OCI-LY3 (cell line): Measurements from ENCODE around the gene CDH1.

Experiments
- H2AFZ ChIP-seq: fragments of 200-600, 300-600 bp; shearing (Covaris generic); 2 replicates; pipeline ENCODE4 v1.6.0; 2014; ENCODE audit warnings: antibody characterized with exemption, low read depth, low read length
- H3K27ac ChIP-seq: fragments of 200-600, 300-600 bp; sonication (generic); 2 replicates; pipeline ENCODE4 v1.5.1; 2014; ENCODE audit warnings: mild to moderate bottlenecking, low read length, moderate library complexity, mixed read lengths
- H3K27me3 ChIP-seq: fragments of 200-600, 300-600 bp; sonication (generic); 2 replicates; pipeline ENCODE4 v1.6.1; 2014; ENCODE audit warnings: low read depth, low read length, mixed read lengths
- H3K36me3 ChIP-seq: fragments of 200-600, 300-600 bp; sonication (generic); replicated peaks from 2 replicates; pipeline ENCODE3; 2014; ENCODE audit warnings: low read depth, low read length, mixed read lengths
- H3K4me1 ChIP-seq: fragments of 300-600, 200-600 bp; sonication (generic); 2 replicates; pipeline ENCODE4 v1.6.1; 2014; ENCODE audit warnings: low read length, mixed read lengths
- H3K4me2 ChIP-seq: fragments of 200-600, 300-600 bp; sonication (generic); 2 replicates; pipeline ENCODE4 v1.6.1; 2014; ENCODE audit warnings: low read length, mixed read lengths
- H3K4me3 ChIP-seq: fragments of 300-600, 200-600 bp; sonication (generic); 2 replicates; pipeline ENCODE4 v1.5.1; 2014; ENCODE audit warnings: antibody characterized with exemption, mild to moderate bottlenecking, low read length, moderate library complexity
- H3K79me2 ChIP-seq: fragments of 300-600, 200-600 bp; shearing (Covaris generic); 2 replicates; pipeline ENCODE4 v1.6.1; 2014; ENCODE audit warnings: mild to moderate bottlenecking, low read length, mixed read lengths
- H3K9ac ChIP-seq: fragments of 300-600, 200-600 bp; shearing (Covaris generic); 2 replicates; pipeline ENCODE4 v1.6.0; 2014; ENCODE audit warnings: mild to moderate bottlenecking, low read length, moderate library complexity
- H3K9me3 ChIP-seq: fragments of 200-600, 300-600 bp; shearing (Covaris generic); 2 replicates; pipeline ENCODE4 v1.6.1; 2014; ENCODE audit warnings: low read length, mixed read lengths; ENCODE audit not compliant: insufficient read depth
- H4K20me1 ChIP-seq: fragments of 200-600, 300-600 bp; sonication (generic); 2 replicates; pipeline ENCODE4 v1.6.1; 2016; ENCODE audit warnings: low read length, mixed read lengths; ENCODE audit not compliant: insufficient read depth
- CTCF ChIP-seq: fragments of 200-600, 300-600 bp; sonication (generic); IDR thresholded peaks from 2 replicates; pipeline ENCODE4 v1.5.1; 2014; ENCODE audit warnings: antibody characterized with exemption, low read length, low read depth
- EZH2phosphoT487 ChIP-seq: fragments of 200-600 bp; shearing (Covaris generic); IDR thresholded peaks from 2 replicates; pipeline ENCODE4 v1.6.1; 2018; ENCODE audit warnings: antibody characterized with exemption, mixed run types, low read depth

The CDH1 gene

GRCh38 chr16:68800257-68800875, 63.3 kb downstream of the CDH1 start:
- peak overlapping the region; percentile 75 for H2AFZ ChIP-seq

GRCh38 chr16:68802190-68802589, 65.1 kb downstream of the CDH1 start:
- TF ChIP-seq CTCF, result no peak
- TF ChIP-seq EZH2phosphoT487, result no peak

More at GRCh38 chr16:68800257-68800875, 63.3 kb downstream of the CDH1 start:
- TF ChIP-seq EZH2phosphoT487 (no peak), CTCF (peak; percentile 83)
- peak overlapping the region; percentile 55; the same call in 1 of the 2 replicates for H3K27ac ChIP-seq
- no peaks in the 10 kb centered on the region for H3K79me2 ChIP-seq
- H3K9ac ChIP-seq, result peak overlapping the region; percentile 46; the same call in 1 of the 2 replicates
- H4K20me1 ChIP-seq, result no peaks in the 10 kb centered on the region
- H3K4me3 ChIP-seq, result no peak overlapping the region
- H3K9me3 ChIP-seq, result no peaks in the 10 kb centered on the region
- H3K36me3 ChIP-seq, result no peaks in the 10 kb centered on the region
- peaks cover 15% of the 10 kb centered on the region for H3K4me1 ChIP-seq
- H3K27me3 ChIP-seq, result no peaks in the 10 kb centered on the region
- peak overlapping the region; percentile 36 for H3K4me2 ChIP-seq

GRCh38 chr16:68806422-68806821, 69.3 kb downstream of the CDH1 start:
- H3K36me3 ChIP-seq, result no peaks in the 10 kb centered on the region

More at GRCh38 chr16:68802190-68802589, 65.1 kb downstream of the CDH1 start:
- no peak overlapping the region for H3K4me2 ChIP-seq
- H3K4me1 ChIP-seq, result peaks cover 15% of the 10 kb centered on the region
- no peaks in the 10 kb centered on the region for H3K36me3 ChIP-seq
- no peaks in the 10 kb centered on the region for H3K27me3 ChIP-seq
- H3K4me3 ChIP-seq, result no peak overlapping the region
- no peaks in the 10 kb centered on the region for H3K9me3 ChIP-seq
- no peak overlapping the region for H3K9ac ChIP-seq
- no peak overlapping the region for H3K27ac ChIP-seq
- no peaks in the 10 kb centered on the region for H3K79me2 ChIP-seq
- no peaks in the 10 kb centered on the region for H4K20me1 ChIP-seq
- H2AFZ ChIP-seq, result no peak overlapping the region

GRCh38 chr16:68806981-68807380, 69.9 kb downstream of the CDH1 start:
- H3K9ac ChIP-seq, result no peak overlapping the region
- H2AFZ ChIP-seq, result no peak overlapping the region
- H3K79me2 ChIP-seq, result no peaks in the 10 kb centered on the region
- no peaks in the 10 kb centered on the region for H3K4me1 ChIP-seq
- H3K27me3 ChIP-seq, result no peaks in the 10 kb centered on the region
- no peak overlapping the region for H3K4me2 ChIP-seq
- H3K27ac ChIP-seq, result no peak overlapping the region
- no peaks in the 10 kb centered on the region for H4K20me1 ChIP-seq
- H3K9me3 ChIP-seq, result no peaks in the 10 kb centered on the region
- no peak overlapping the region for H3K4me3 ChIP-seq
- no peak for TF ChIP-seq EZH2phosphoT487
- no peak for TF ChIP-seq CTCF
- H3K36me3 ChIP-seq, result no peaks in the 10 kb centered on the region

More at GRCh38 chr16:68806422-68806821, 69.3 kb downstream of the CDH1 start:
- no peaks in the 10 kb centered on the region for H3K79me2 ChIP-seq
- H3K27ac ChIP-seq, result no peak overlapping the region
- no peak overlapping the region for H2AFZ ChIP-seq
- no peak overlapping the region for H3K4me3 ChIP-seq
- no peaks in the 10 kb centered on the region for H3K27me3 ChIP-seq
- no peaks in the 10 kb centered on the region for H4K20me1 ChIP-seq
- no peaks in the 10 kb centered on the region for H3K9me3 ChIP-seq
- H3K9ac ChIP-seq, result no peak overlapping the region
- H3K4me2 ChIP-seq, result no peak overlapping the region
- TF ChIP-seq CTCF, result no peak
- TF ChIP-seq EZH2phosphoT487, result no peak
- no peaks in the 10 kb centered on the region for H3K4me1 ChIP-seq
